IMR-90 (cell line): ENCODE measurements around the gene C1orf167.
A peak's percentile ranks its signal among the peaks of the same experiment; 100 is the strongest.
"Not testable (repeated sequence)": the region's sequence is repeated elsewhere in the genome, so short reads cannot be mapped to it uniquely, and the experiment has no call there.

Experiments
- BHLHE40 ChIP-seq: fragments of 150-350 bp; IDR thresholded peaks from 2 replicates; pipeline ENCODE4 v1.6.1; 2016; ENCODE audit warnings: mild to moderate bottlenecking, low read depth, low read length
- CEBPB ChIP-seq: IDR thresholded peaks from 2 replicates; pipeline ENCODE4 v1.6.1; 2012; ENCODE audit warnings: low read depth, low read length, improper control_type of control experiment
- CHD1 ChIP-seq: IDR thresholded peaks from 2 replicates; pipeline ENCODE4 v1.6.1; 2012; ENCODE audit warnings: low read depth, low read length, improper control_type of control experiment
- MAFK ChIP-seq: IDR thresholded peaks from 2 replicates; pipeline ENCODE4 v1.6.1; 2012; ENCODE audit warnings: low read depth, low read length, improper control_type of control experiment
- MAZ ChIP-seq: IDR thresholded peaks from 2 replicates; pipeline ENCODE4 v1.6.1; 2012; ENCODE audit warnings: low read depth, mild to moderate bottlenecking, low read length, improper control_type of control experiment, moderate library complexity, borderline replicate concordance
- POLR2A ChIP-seq: IDR thresholded peaks from 2 replicates; pipeline ENCODE4 v1.6.1; 2012; ENCODE audit warnings: mild to moderate bottlenecking, low read depth, low read length
- RAD21 ChIP-seq: IDR thresholded peaks from 2 replicates; pipeline ENCODE4 v1.6.1; 2012; ENCODE audit warnings: low read length, improper control_type of control experiment
- RCOR1 ChIP-seq: IDR thresholded peaks from 2 replicates; pipeline ENCODE4 v1.6.1; 2012; ENCODE audit warnings: mild to moderate bottlenecking, low read length, improper control_type of control experiment; ENCODE audit not compliant: insufficient replicate concordance
- USF2 ChIP-seq: fragments of 150-350 bp; IDR thresholded peaks from 2 replicates; pipeline ENCODE4 v1.6.1; 2017; ENCODE audit warnings: mild to moderate bottlenecking, antibody characterized with exemption, low read length, low read depth
- TF ChIP-seq, protein P1 (sequence below): conservative IDR thresholded peaks from 2 replicates; pipeline ENCODE4 v1.5.1; 2012; ENCODE audit warnings: mild to moderate bottlenecking, low read depth, low read length, improper control_type of control experiment
- TF ChIP-seq, protein P2 (sequence below): fragments of 150-350 bp; IDR thresholded peaks from 2 replicates; pipeline ENCODE4 v1.6.1; 2016; ENCODE audit warnings: low read depth, mild to moderate bottlenecking, low read length, moderate library complexity, borderline replicate concordance

DNA sequence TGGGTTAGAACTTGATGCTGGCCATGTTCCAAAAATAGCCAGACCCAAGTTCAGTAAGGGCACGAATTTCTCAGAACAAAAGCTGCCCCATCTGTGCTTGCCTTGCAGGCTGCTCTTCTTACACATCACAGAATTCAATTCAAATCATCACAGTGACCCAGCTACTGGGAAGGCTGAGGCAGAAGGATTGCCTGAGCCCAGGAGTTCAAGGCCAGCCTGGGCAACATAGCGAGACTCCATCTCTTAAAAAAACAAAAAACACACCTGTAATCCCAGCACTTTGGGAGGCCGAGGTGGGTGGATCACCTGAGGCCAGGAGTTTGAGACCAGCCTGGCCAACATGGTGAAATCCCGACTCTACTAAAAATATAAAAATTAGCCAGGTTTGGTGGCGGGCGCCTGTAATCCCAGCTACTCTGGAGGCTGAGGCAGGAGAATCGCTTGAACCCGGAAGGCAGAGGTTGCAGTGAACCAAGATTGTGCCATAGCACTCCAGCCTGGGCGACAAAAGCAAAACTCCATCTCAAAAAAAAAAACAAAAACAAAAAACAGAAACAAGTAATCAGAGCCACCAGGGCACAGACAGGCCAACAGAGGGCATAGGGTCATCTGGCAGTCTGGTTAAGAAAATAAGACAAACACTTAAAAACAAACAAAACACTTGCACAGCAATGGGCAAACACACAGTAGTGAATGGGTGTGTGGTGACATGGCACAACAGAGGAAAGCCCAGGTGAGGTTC, 42.1 kb downstream of the C1orf167 start:
- TF ChIP-seq, protein P1, sequence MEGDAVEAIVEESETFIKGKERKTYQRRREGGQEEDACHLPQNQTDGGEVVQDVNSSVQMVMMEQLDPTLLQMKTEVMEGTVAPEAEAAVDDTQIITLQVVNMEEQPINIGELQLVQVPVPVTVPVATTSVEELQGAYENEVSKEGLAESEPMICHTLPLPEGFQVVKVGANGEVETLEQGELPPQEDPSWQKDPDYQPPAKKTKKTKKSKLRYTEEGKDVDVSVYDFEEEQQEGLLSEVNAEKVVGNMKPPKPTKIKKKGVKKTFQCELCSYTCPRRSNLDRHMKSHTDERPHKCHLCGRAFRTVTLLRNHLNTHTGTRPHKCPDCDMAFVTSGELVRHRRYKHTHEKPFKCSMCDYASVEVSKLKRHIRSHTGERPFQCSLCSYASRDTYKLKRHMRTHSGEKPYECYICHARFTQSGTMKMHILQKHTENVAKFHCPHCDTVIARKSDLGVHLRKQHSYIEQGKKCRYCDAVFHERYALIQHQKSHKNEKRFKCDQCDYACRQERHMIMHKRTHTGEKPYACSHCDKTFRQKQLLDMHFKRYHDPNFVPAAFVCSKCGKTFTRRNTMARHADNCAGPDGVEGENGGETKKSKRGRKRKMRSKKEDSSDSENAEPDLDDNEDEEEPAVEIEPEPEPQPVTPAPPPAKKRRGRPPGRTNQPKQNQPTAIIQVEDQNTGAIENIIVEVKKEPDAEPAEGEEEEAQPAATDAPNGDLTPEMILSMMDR, result not testable (repeated sequence)
- not testable (repeated sequence) for TF ChIP-seq CEBPB, RAD21, RCOR1, CHD1, USF2, MAZ, MAFK, BHLHE40
- TF ChIP-seq POLR2A, result 0 out of 2 replicates have a peak, but pooled peaks have one; percentile 11
- TF ChIP-seq, protein P2, sequence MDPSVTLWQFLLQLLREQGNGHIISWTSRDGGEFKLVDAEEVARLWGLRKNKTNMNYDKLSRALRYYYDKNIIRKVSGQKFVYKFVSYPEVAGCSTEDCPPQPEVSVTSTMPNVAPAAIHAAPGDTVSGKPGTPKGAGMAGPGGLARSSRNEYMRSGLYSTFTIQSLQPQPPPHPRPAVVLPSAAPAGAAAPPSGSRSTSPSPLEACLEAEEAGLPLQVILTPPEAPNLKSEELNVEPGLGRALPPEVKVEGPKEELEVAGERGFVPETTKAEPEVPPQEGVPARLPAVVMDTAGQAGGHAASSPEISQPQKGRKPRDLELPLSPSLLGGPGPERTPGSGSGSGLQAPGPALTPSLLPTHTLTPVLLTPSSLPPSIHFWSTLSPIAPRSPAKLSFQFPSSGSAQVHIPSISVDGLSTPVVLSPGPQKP, result not testable (repeated sequence)
